Heart right ventricle (tissue), 16 donors: ENCODE measurements around the gene AZIN2. TPM values are rescaled to one million over a fixed set of nuclear protein-coding genes. Genes with fewer than 3 reads are reported as not detected.
A peak's percentile ranks its signal among the peaks of the same experiment; 100 is the strongest.

Source experiments
- ATAC-seq, 8 donors: fragments of 200-7000 bp; cut with Tn5 transposase; one replicate each; pipeline ENCODE4 v1.9.1; 2020; ENCODE audit warnings: mild to moderate bottlenecking in 8 of 8, moderate library complexity in 8 of 8, moderate number of reproducible peaks in 1 of 8
- DNase-seq, 2 donors: peaks; one replicate each; pipeline ENCODE4 v3.0.0-alpha.2; 2020
- H3K27ac ChIP-seq, 10 donors: fragments of 200-600 bp; sonication (generic) in 2 of 10; one replicate each; pipeline versions ENCODE4 v1.5.0 to v1.8.0; 2020 to 2022; ENCODE audit warnings: mild to moderate bottlenecking in 3 of 10
- H3K27me3 ChIP-seq, 7 donors: fragments of 200-600 bp; one replicate each; pipeline ENCODE4 v1.8.0; 2021 to 2022; ENCODE audit warnings: mild to moderate bottlenecking in 2 of 7
- H3K36me3 ChIP-seq, 9 donors: fragments of 200-600 bp; sonication (generic) in 1 of 9; one replicate each; pipeline versions ENCODE4 v1.5.0 to v1.8.0; 2020 to 2022; ENCODE audit warnings: mild to moderate bottlenecking in 2 of 9
- H3K4me1 ChIP-seq, 9 donors: fragments of 200-600 bp; sonication (generic) in 1 of 9; one replicate each; pipeline versions ENCODE4 v1.5.0 to v1.8.0; 2020 to 2022; ENCODE audit warnings: mild to moderate bottlenecking in 4 of 9
- H3K4me3 ChIP-seq, 10 donors: fragments of 200-600 bp; sonication (generic) in 2 of 10; one replicate each; pipeline versions ENCODE4 v1.5.0 to v1.8.0; 2020 to 2022; ENCODE audit warnings: mild to moderate bottlenecking in 7 of 10, moderate library complexity in 2 of 10
- H3K9me3 ChIP-seq, 11 donors: fragments of 200-600 bp in 10 of 11; sonication (generic) in 2 of 11; one replicate each; pipeline versions ENCODE4 v1.5.0 to v1.8.0; 2013 to 2022; ENCODE audit warnings: mild to moderate bottlenecking in 2 of 11, control low read depth in 1 of 11, moderate library complexity in 1 of 11
- CTCF ChIP-seq, 9 donors: fragments of 200-600 bp; sonication (generic) in 2 of 9; IDR thresholded peaks; one replicate each; pipeline versions ENCODE4 v1.5.0 to v1.8.0; 2021 to 2022; ENCODE audit warnings: antibody characterized with exemption in 9 of 9, mild to moderate bottlenecking in 5 of 9, moderate library complexity in 1 of 9
- WGBS, 2 donors: extraction: QIAGEN DNeasy Blood & Tissue Kit; methylation state at CpG; one replicate each; pipeline ENCODE4 v1.1.7; 2013; ENCODE audit warnings: inconsistent platforms in 1 of 2; 5-methylcytosine and 5-hydroxymethylcytosine counted together
- intact Hi-C, 10 donors: fragments of 100-400 bp; cut with DNase I; formaldehyde crosslinking; loops; one replicate each; pipeline versions ENCODE4 v1.11.1 to v1.14.2; 2022
- polyA plus RNA-seq, 2 donors: library from polyadenylated mRNA; stranded (reverse); fragments of 200-250 nt; gene quantifications; one replicate each; pipeline ENCODE4 v1.2.3, GENCODE V29; 2013
- total RNA-seq, 10 donors: library from RNA; stranded (reverse); fragmentation: NEBNext Ultra II Directional in 3 of 10; extraction: Animal tissue kit (Norgen Biotek cat#: 25700) in 3 of 10; gene quantifications; one replicate each; pipeline versions ENCODE4 v1.2.1 to v1.2.4, GENCODE V29; 2021 to 2023
- donor health status: Arrhythmogenic right ventricular cardiomyopathy.
- donor health status: ischemic (EF 13 %, LVEDD 7.1; RV severe dilation, severe dysfunction).
- donor health status: healthy with polysubstance abuse.
- donor health status: DM: no; HTN: yes; CAD: no.
- donor health status: DM: no; HTN: no; CAD: no.
- donor health status: ischemic (EF 25% LVEDD 6.9; RV normal size, moderate dysfunction).
- donor health status: ischemic (EF 25% LVEDD 5.7; RV mildly dilated, moderate dysfunction).
- donor health status: healthy.
- donor health status: DM: yes; HTN: yes; CAD: no.
- donor health status: Ischemic cardiomyopathy.
- donor health status: ischemic (EF 35%, LVEDD 5.7; RV mildly dilated, moderate dysfunction).
- donor health status: nonischemic (EF 11% LVEDD 7.7; RV severe dilation, severe dysfunction).
- donor health status: DM: yes; HTN: yes; CAD: no.
- donor health status: PGD.
- donor health status: ischemic (EF 29% LVEDD 5.4; RV normal size, mild dysfunction).
- donor health status: nonischemic (EF 23%, LVEDD 6.1; RV moderate dilation, normal function).

Gene AZIN2
- total and polyA plus RNA-seq, 12 donors, result 1.1 to 6.9 (median 2.7) TPM

- Histone ChIP-seq H3K27me3 (no peaks in the 10 kb centered on the region), H3K27ac (no peak overlapping the region), H3K4me3 (no peak overlapping the region), H3K4me1 (peaks cover 21 to 62% (median 47%) of the 10 kb centered on the region in 9 donors), H3K9me3 (no peaks in the 10 kb centered on the region), H3K36me3 (peaks cover 0 to 40% (median 13%) of the 10 kb centered on the region in 9 donors)
- WGBS, 2 donors, result 94 to 96% methylated on average over 4 of the region's 4 CpGs
- ATAC-seq (no peak), DNase-seq (no peak)
- TF ChIP-seq CTCF (IDR thresholded peaks at IDR 0.05), result no peak
- intact Hi-C loops, result no loop called here
These were observed 76.2 kb downstream of the AZIN2 start for GRCh38 chr1:33157131-33157530.

GRCh38 chr1:33158366-33158765 lies 77.4 kb downstream of the AZIN2 start:
- Histone ChIP-seq H3K9me3 (no peaks in the 10 kb centered on the region), H3K27me3 (no peaks in the 10 kb centered on the region), H3K27ac (no peak overlapping the region), H3K36me3 (peaks cover 0 to 40% (median 13%) of the 10 kb centered on the region in 9 donors), H3K4me3 (no peak overlapping the region), H3K4me1 (peaks cover 18 to 49% (median 36%) of the 10 kb centered on the region in 9 donors)
- intact Hi-C loops, result no loop called here
- no peak for TF ChIP-seq CTCF (IDR thresholded peaks at IDR 0.05)
- 95 to 97% methylated on average over 3 of the region's 3 CpGs for WGBS, 2 donors
- no peak for ATAC-seq
- no peak for DNase-seq

- H3K9me3 ChIP-seq, result no peaks in the 10 kb centered on the region
- no peak overlapping the region for H3K27ac ChIP-seq
- H3K4me1 ChIP-seq, result peaks cover 13 to 44% (median 24%) of the 10 kb centered on the region in 9 donors
- 97% methylated on average over 26 of the region's 26 CpGs for WGBS, 2 donors
- no peak for TF ChIP-seq CTCF (IDR thresholded peaks at IDR 0.05)
- no peak for ATAC-seq
- H3K36me3 ChIP-seq, result peaks cover 0 to 40% (median 13%) of the 10 kb centered on the region in 9 donors
- intact Hi-C loops, result no loop called here
- no peak for DNase-seq
- H3K4me3 ChIP-seq, result no peak overlapping the region
- no peaks in the 10 kb centered on the region for H3K27me3 ChIP-seq
These were observed 78.6 kb downstream of the AZIN2 start for GRCh38 chr1:33159577-33159976.

GRCh38 chr1:33161061-33161681 lies 80.2 kb downstream of the AZIN2 start:
- ATAC-seq (peak; percentile 69 to 87 (median 81)), DNase-seq (peak; percentile 68 to 81)
- 28 to 38% methylated on average over 25 of the region's 25 CpGs for WGBS, 2 donors
- Histone ChIP-seq H3K4me1 (peaks cover 10 to 33% (median 17%) of the 10 kb centered on the region in 9 donors), H3K27me3 (no peaks in the 10 kb centered on the region), H3K36me3 (peaks cover 0 to 33% (median 13%) of the 10 kb centered on the region in 9 donors), H3K4me3 (no peak overlapping the region), H3K9me3 (no peaks in the 10 kb centered on the region), H3K27ac (peak overlapping the region in 9 of 10 donors; percentile 35 to 71 (median 54))
- TF ChIP-seq CTCF (IDR thresholded peaks at IDR 0.05), result peak in 1 of 9 donors; percentile 8
- intact Hi-C loops, result no loop called here
